Coronary artery (tissue), 2 donors: ENCODE results near the gene PIK3R2.

ENCODE experiments used
- DNase-seq: peaks from one replicate; pipeline ENCODE4 v3.0.0-alpha.2; 2017; ENCODE audit warnings: low spot score
- H3K27ac ChIP-seq, 2 donors: fragments of 200-600 bp; sonication (generic); one replicate each; pipeline ENCODE4 v1.5.1; 2016 to 2019
- H3K4me3 ChIP-seq: fragments of 200-600 bp; sonication (generic); 2 replicates; pipeline ENCODE4 v1.5.1; 2016; ENCODE audit warnings: mild to moderate bottlenecking, moderate library complexity
- CTCF ChIP-seq: fragments of 200-600 bp; sonication (generic); IDR thresholded peaks from one replicate; pipeline ENCODE4 v1.5.1; 2019; ENCODE audit warnings: antibody characterized with exemption

Gene PIK3R2

GRCh38 chr19:18165794-18166544, 13.0 kb downstream of the PIK3R2 start:
- Histone ChIP-seq H3K4me3 (no peak overlapping the region), H3K27ac (no peak overlapping the region)
- DNase-seq, result no peak
- no peak for TF ChIP-seq CTCF

GRCh38 chr19:18167011-18167410, 14.0 kb downstream of the PIK3R2 start:
- no peak for TF ChIP-seq CTCF
- no peak overlapping the region for H3K27ac ChIP-seq
- no peak for DNase-seq
- H3K4me3 ChIP-seq, result no peak overlapping the region

GRCh38 chr19:18167975-18168645, 15.1 kb downstream of the PIK3R2 start:
- no peak overlapping the region for H3K4me3 ChIP-seq
- peak overlapping the region in 1 of 2 donors; percentile 16 for H3K27ac ChIP-seq
- TF ChIP-seq CTCF, result peak; percentile 60
- DNase-seq, result no peak

- Histone ChIP-seq H3K27ac (peak overlapping the region in 1 of 2 donors; percentile 73), H3K4me3 (no peak overlapping the region)
- DNase-seq, result no peak
- no peak for TF ChIP-seq CTCF
These were observed 15.9 kb downstream of the PIK3R2 start for GRCh38 chr19:18168673-18169381.

GRCh38 chr19:18170714-18171255, 17.8 kb downstream of the PIK3R2 start:
- no peak for TF ChIP-seq CTCF
- Histone ChIP-seq H3K4me3 (no peak overlapping the region), H3K27ac (peak overlapping the region; percentile 1 to 73)
- no peak for DNase-seq

- Histone ChIP-seq H3K4me3 (no peak overlapping the region), H3K27ac (peak overlapping the region in 1 of 2 donors; percentile 69)
- no peak for TF ChIP-seq CTCF
- DNase-seq, result no peak
These were observed 18.8 kb downstream of the PIK3R2 start for GRCh38 chr19:18171605-18172327.
